Measurements from ENCODE around the gene PLCB1.

- TF ChIP-seq CTCF (conservative IDR thresholded peaks at IDR 0.05; ENCODE audit: low read depth in 2 of 2): no peak
- no peak for TF ChIP-seq EZH2 (IDR thresholded peaks at IDR 0.05; ENCODE audit: low read depth, unreplicated experiment)
These were observed 77.0 kb downstream of the PLCB1 start for GRCh38 chr20:8209061-8209460.
